Hematopoietic multipotent progenitor cell treated with erythropoietin and hydrocortisone succinate and interleukin-3 and kit ligand, for 6 days (in vitro differentiated cells): ENCODE measurements around the gene OR8D4.
"Not testable (repeated sequence)": the region's sequence is repeated elsewhere in the genome, so short reads cannot be mapped to it uniquely, and the experiment has no call there.

Experiments
- DNase-seq: peaks from one replicate; pipeline ENCODE4 v3.0.0-alpha.2; 2015

OR8D4 gene

DNA sequence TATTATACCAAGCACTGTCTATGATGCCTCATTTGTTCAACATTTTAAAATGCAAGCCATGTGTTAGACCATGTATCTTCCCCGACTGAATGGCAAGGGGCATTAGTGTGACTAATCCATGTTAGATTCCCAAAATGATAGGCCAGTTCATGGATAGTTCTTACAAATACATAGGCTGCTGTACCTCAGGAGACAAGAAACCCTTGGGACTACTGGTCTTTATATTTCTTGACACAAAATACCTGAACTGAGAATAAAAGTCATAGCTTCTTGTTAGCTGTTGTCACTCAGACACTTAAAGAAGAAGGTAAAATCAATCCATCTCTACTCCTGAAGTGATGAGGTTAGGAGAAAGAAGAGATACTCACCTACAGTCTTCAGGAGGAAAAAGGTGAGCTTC lies at the start of gene OR8D4:
OR8D4 (plus strand) TSS at position 301 of the 400 bp plus-strand sequence. CDS start 4,265 bp downstream, outside the sequence.
- no peak for DNase-seq

DNA sequence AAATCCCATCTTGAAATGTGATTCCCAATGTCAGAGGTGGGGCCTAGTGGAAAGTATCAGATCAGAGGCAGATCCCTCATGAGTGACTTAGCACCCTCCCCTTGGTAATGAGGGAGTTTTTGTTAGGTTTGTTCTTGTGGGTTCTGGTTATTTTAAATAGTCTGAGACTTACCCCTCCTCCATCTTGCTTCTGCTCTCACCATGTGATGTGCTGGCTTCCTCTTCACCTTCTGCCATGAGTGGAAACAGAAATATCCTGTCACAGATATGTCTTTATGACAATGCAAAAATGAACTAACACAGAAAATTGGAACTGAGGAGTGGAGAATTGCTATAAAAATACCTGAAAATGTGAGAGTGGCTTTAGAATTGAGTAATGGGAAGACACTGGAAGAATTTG lies 49.6 kb upstream of the OR8D4 start:
- DNase-seq = no peak

DNA sequence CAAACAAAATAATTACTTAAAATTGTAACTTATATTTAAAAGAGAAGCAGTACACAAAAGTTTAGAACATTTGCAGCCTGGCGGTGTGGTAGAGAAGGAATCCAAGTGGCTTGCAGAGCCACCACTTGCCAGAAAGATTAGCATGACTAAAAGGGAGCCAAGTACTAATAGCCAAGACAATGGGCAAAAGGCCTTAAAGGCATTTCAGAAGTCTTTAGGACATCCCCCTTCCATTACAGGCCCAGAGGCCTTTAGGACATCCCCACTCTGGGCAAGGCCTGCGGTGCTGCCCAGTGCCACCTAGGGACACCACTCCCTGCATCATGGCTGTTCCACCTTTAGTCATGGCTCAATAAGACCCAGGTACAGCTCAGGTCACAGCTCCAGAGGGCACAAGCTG lies 48.9 kb upstream of the OR8D4 start:
- DNase-seq = no peak

DNA sequence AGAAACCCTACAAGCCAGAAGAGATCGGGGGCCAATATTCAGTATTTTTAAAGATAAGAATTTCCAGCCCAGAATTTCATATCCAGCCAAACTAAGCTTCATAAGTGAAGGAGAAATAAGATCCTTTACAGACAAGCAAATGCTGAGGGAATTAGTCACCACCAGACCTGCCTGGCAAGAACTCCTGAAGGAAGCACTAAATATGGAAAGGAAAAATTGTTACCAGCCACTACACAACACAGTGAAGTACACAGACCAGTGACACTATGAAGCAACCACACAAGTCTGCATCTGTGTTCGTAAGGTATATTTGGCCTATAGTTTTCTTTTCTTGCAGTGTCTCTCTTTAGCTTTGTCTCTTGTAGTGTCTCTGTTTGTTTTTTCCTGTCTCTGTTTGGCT lies 45.5 kb upstream of the OR8D4 start:
- no peak for DNase-seq

DNA sequence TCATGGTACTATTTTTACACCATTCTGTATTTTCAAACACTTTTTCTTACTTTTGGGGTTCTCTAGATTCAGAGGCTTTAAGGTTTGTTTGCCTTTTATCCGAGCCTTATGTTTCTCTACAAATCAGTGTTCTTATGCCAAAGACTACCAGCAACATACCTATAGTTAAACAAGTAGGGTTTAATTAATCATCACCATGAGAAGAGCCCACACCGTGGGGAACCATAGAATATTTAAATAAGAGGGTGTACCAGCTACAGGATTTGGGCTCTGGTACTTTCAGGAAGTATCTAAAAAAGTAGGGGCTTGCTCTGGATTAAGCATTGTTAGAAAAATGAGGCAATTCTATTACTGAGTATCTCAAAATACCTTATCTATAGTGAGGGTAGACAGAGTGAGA lies 42.2 kb upstream of the OR8D4 start:
- no peak for DNase-seq

DNA sequence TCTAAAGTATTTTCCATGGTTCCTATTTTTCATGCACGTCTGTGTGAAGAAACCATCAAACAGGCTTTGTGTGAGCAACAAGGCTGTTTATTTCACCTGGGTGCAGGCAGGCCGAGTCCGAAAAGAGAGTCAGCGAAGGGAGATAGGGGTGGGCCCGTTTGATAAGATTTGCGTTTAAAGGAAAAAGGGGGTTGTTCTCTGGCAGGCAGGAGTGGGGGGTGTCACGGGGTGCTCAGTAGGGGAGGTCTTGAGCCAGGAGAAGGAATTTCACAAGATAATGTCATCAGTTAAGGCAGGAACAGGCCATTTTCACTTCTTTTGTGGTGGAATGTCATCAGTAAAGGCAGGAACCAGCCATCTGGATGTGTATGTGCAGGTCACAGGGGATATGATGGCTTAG lies 36.7 kb upstream of the OR8D4 start:
- DNase-seq = not testable (repeated sequence)

DNA sequence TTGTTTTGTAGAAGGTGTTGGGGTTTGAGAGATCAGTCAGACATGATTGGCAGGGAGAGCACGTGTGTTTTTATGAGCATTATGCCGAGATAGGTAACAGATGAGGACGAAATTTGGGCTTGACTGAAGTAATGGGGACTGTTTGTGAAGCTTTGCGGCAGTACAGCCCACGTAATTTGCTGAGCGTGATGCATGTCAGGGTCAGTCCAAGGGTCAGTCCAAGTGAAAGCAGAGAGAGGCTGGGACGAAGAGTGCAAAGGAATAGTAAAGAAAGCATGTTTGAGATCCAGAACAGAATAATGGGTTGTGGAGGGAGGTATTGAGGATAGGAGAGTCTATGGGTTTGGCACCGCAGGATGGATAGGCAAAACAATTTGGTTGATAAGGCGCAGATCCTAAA lies 34.2 kb upstream of the OR8D4 start:
- not testable (repeated sequence) for DNase-seq

DNA sequence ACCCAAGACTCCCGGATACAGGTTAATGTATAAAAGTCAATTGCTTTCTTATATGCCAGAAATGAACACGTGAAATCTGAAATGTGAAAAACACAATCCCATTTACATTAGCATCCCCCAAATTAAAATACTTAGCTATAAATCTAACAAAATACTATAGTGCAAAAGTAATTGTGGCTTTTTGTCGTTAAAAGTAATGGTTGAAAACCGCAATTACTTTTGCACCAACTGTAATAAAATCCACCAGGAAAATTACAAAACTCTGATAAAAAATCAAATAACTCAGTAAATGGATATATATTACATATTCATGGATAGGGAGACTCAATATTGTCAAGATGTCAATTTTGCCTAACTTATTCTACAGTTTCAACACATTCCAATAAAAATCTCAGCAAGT lies 21.1 kb upstream of the OR8D4 start:
- no peak for DNase-seq

DNA sequence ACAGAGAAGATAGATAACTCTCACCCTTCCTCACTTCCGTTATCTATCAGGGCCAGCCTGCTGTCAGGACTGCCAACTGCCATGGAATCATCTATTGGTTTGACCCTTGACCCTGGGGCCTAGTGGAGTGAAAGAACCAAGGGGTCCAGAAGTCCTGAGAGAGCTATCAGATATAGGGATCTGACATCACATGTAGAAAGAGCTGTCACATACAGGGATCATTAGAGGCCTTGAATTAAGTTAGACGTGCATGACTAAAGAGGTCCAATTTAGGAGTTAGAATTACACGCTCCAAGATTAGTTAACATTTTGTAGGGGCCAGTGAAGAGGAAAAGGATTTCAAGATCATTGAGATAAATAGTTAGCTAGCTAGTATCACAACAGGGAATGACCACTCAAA lies 16.4 kb upstream of the OR8D4 start, which contains the start of gene TMEM225:
TMEM225 (minus strand) TSS at position 101 of the 400 bp plus-strand sequence. CDS start 245 bp downstream, outside the sequence.
- no peak for DNase-seq

DNA sequence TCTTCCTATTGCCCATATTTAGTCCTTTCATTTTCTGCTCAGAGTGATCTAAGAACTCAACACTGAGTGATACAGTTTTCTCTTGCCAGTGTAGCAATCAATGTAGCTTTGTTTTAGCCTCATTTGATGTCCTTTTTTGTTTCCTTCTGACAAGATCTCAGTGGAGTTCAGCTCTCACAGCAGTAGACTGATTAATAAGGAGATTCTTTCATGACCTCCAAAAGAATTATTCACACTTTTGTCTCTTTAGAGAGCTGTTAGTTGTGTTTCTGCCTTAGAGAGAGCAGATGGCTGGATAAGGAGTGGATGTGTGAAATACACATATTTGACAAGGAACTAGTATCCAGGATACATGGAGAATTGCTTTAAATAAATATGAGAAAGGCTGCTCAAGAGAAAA lies 9.9 kb upstream of the OR8D4 start:
- DNase-seq = no peak

DNA sequence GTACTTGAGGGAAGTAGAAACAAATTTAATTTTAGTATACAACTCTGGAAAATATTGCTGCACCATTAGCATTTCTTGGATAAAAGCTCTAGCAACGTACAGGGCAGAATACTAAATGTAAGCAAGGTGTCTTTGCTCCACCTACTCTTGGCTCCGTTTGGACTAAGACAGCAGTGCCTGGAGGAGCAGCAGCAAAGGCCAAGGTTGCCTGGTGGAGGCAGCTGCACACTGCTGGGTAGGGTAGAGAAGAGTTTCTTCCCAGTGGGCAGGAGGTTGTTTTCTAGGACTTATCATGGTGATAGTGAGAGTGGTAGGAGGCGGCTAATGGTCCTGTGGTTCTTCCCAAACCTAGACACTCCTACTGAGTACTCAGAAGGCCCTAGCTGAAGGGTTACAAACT lies 2.2 kb upstream of the OR8D4 start:
- DNase-seq = no peak

DNA sequence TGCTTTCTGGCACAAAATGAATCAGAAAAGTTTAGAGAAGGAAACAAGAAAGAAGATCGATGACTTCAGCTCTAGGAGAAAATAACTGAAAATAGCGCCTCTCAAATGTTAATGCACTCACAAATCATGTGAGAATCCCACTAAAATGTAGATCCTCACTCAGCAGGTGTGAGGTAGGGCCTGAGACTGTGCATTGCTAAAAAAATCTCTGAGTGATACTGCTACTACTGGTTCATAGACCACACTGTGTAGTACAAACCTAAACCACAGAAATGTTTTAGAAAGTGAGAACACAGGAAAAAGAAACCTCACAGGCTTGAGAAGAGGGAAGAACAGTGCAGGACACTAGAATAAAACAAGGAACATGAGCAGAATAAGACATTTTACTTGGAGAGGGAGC lies 2.0 kb downstream of the OR8D4 start:
- no peak for DNase-seq

DNA sequence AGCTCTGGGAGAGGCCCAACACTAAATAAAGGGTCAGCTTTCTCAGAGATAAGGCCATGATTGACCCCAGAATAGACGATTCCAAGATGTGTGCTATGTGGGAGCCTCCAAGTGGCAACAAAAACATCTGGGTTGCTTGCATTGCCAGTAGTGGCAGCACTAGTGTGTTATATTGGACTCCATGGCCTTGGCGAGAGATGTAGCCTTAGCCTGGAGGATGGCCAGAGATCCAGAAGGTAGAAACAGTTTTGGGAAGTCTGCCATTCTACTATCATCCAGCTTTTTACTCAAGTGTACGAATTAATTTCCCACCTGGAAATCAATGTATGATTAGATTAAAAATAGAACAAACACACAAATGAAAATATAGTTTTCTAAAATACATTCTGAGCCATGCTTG lies 3.0 kb downstream of the OR8D4 start:
- DNase-seq = no peak

DNA sequence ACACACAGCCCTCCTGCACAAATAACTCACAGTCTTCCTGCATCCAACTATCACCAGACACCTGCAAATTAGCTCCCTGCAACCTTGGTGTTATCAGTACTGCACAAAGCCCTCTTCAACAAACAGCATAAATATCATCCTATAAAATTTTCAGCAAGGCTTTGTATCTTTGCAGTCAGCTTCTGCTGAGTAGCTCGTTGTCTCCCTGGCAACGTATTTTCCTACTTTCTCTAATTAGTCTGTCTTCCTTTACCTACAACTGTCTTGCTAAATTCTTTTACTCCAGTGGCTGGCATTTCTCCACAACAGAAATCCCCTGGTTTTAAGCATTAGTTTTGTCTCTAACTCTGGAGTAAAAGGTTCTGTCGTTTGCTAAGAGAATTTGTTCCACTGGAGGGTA lies 3.9 kb downstream of the OR8D4 start:
- DNase-seq = no peak

DNA sequence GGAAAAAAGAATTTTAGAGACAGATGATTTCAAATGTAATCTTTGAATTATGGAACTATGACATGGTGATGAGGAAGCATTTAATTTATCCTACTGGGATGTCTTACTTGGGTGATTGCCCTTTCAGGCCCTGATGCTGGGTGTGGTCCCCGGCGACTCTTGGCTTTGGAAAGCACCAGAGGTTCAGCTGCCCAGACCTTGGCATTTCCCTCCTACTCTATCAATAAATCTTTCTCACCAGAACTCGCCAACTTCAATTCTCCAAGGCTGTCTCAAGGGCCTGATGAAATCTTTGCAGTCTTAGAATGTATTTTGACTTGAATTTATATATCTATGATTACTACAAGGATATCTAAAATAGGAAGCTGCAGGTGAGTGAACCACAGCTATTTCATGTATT lies 19.0 kb downstream of the OR8D4 start:
- DNase-seq = no peak

DNA sequence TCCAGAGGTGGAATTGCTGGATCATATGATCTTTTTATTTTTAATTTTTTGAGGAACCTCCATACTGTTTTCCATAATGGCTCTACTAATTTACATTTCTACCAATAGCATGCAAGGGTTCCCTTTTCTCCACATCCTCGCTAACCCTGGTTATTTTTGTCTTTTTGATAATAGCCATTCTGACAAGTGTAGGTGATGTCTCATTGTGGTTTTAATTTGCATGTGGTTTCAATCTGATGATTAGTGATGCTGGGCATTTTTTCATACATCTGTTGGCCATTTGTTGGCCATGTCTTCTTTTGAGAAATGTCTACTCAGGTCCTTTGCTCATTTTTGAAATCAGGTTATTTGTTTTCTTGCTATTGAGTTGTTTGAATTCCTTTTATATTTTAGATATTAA lies 22.1 kb downstream of the OR8D4 start:
- no peak for DNase-seq

DNA sequence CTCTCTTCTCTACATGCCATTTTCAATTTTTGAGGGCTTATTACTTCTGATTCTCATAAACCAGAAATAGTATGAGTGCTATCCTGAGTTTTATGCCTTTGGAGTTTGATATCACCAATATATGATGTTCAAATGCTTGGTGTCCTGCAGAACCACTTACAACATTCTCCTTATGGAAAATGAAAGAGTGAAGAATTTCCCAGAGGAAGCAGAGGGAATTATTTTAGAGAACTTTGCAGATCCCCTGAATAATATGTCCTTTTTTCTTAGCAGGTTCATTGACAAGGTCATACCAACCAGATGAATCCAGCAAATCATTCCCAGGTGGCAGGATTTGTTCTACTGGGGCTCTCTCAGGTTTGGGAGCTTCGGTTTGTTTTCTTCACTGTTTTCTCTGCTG lies 37.4 kb downstream of the OR8D4 start, which contains the start of gene OR4D5:
OR4D5 (plus strand) TSS at position 301 of the 400 bp plus-strand sequence; CDS start at position 301, 0 bp downstream.
- DNase-seq = no peak

DNA sequence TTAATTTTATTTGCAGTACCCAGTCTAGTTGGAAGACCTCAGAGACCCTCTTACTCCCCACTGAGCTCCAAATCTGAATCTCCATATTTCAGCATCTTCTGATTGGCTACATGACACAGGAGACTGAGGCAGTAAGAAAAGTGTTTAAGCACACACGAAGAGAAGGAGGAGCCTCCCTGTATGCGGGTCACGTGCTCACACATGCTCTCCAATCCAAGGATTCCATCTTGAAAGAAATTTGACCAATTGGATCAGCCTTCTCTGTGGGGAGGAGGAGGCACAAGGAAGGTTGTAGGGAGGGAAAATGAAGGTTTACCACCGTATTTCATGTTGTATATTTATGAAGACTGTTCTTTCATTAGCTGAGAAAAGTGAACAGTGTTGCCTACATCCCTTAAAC lies 40.4 kb downstream of the OR8D4 start:
- DNase-seq = no peak

DNA sequence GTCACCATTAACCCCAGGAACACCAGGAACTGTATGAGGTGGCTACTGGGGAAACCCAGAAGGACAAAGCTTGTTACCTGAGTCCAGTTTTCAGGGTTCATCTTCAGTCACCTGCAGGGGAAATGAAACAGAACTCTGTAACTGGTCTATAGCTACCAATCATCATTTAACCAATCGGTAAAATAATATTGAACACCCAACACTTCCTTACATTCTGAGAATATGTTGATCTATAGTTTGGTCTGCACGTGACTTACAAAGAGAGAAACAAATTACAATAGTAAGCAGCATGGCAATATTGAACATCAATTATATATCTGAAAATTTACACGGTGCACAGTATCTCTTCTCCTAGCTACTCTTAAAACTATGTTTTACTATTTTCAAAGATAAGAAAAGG lies 41.8 kb downstream of the OR8D4 start, which contains the start of gene OR6T1:
OR6T1 (minus strand) TSS at position 101 of the 400 bp plus-strand sequence; CDS start at position 101, 0 bp downstream.
- DNase-seq = no peak

DNA sequence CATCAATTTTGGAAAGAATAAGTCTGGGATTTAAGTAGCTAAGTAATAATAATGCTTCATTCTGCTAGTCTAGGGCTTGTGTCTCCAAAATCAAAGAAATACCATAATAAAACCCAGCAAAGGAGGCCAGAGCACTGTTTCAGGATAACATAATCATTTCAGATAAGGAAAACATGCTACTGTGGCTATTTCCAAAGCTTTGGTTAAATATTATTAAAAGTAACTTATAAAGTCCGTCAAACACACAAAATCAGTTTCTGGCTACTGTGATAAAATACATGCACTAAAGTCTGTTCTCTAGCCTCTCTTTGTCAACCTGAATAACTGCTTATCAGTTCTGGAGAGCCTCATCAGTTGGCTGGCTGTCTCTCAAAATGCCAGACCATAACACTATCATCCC lies 43.2 kb downstream of the OR8D4 start:
- no peak for DNase-seq

DNA sequence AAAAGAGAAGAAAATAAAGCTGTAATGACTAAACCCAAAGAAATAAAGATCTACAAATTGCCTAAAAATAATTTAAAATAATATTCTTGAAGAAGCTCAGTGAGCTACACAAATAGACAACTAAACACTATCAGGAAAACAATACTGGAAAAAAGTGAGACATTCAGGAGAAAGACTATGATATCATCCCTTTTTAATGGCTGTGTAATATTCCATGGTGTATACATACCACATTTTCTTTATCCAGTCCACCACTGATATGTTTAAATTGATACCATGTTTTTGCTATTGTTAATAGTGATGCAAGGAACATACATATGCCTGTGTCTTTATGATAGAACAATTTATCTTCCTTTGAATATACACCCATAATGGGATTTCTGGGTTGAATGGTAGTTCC lies 54.8 kb downstream of the OR8D4 start:
- DNase-seq = no peak
